H1 (cell line): ENCODE data around the gene NAPG. TPM values are rescaled to one million over a fixed set of nuclear protein-coding genes. Genes with fewer than 3 reads are reported as not detected.
A peak's percentile ranks its signal among the peaks of the same experiment; 100 is the strongest.

Source experiments
- CTCF ChIP-seq, 3 experiments: IDR thresholded peaks; 1 replicate in 2 of 3; 2 replicates in 1 of 3; pipeline versions ENCODE4 v1.5.1 to v1.6.1; 2011; ENCODE audit warnings: low read length in 3 of 3, mild to moderate bottlenecking in 3 of 3, inconsistent platforms in 2 of 3, low read depth in 1 of 3, moderate library complexity in 1 of 3; ENCODE audit not compliant: insufficient read depth in 1 of 3; ENCODE audit errors: control extremely low read depth in 1 of 3
- E2F6 ChIP-seq: IDR thresholded peaks from 2 replicates; pipeline ENCODE4 v1.6.1; 2012; ENCODE audit warnings: inconsistent platforms
- SIX5 ChIP-seq: IDR thresholded peaks from 2 replicates; pipeline ENCODE4 v1.6.1; 2011; ENCODE audit warnings: mild to moderate bottlenecking, low read depth, low read length
- polyA plus RNA-seq, 7 experiments: library from polyadenylated mRNA; depleted of rRNA in 3 of 7; stranded (reverse) in 5 of 7; unstranded in 2 of 7; fragments of >200 nt in 5 of 7; fragments of 200-250 nt in 2 of 7; gene quantifications; 1 replicate in 5 of 7; 2 replicates in 1 of 7; 4 replicates in 1 of 7; pipeline versions ENCODE4 v1.2.1 to v1.2.3, GENCODE V29; 2011 to 2013; ENCODE audit warnings: missing spikeins in 2 of 7, mixed read lengths in 2 of 7
- total RNA-seq: library from RNA; stranded (reverse); fragmentation: NEBNext Ultra II Directional; extraction: Animal tissue kit (Norgen Biotek cat#: 25700); gene quantifications from 2 replicates; pipeline ENCODE4 v1.2.1, GENCODE V29; 2021

NAPG gene
- total and polyA plus RNA-seq, 2 of the 8 experiments (the other 6 are each of a cell fraction or from before 2014, with no cell fraction given) = 8.0 to 23.5 TPM

DNA sequence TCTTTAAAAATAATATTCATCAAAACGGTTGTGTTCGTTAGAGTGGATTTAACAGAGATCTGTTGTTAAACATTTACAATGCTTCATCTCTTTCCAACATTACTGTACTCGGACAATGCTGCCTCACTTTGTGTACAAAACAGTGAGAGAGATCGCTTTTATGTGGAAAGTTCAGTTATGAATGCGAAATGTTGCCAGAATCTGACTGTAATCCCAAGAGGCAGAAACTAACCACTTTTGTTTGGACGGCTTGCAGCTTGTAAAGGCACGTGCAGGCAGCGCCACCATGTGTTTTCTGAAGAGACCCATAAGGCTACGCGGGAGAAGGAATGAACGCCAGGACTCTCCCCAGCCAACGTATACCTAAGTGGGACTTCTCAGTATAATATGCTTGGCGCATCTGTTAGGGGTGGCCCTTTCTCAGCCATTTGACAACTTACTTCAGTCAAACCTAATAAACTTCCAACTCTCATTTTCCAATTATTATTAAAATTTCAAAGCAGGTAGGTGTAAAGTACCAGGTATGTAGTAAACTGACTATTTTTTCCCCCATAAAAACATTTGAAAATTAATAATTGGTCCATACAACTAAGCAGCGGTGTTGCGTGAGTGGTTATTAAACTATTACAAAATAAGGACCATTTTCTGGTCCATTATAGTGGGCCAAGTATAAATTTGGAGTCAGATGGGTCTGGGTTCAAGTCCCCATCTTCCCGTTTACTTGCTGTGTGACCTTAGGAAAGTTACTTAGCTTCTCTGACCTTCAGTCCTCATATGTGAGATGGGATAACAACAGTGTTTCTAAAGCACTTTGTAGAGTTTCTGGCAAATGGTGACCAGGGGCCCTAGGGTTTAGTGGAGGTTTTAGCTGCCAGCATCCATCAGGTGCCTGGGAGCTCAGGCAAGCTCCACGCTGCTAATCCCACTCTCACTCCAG is 5.6 kb upstream of the NAPG start (continued):
- no peak for TF ChIP-seq SIX5
- no peak for TF ChIP-seq E2F6
- peak; percentile 74 to 84 (median 84) for TF ChIP-seq CTCF (IDR thresholded peaks at IDR 0.05; ENCODE audit: control extremely low read depth in 1 of 3, insufficient read depth in 1 of 3, low read depth in 1 of 3, low read length in 3 of 3)
